ENCODE measurements around the gene TMEM59L. TPM values are rescaled to one million over a fixed set of nuclear protein-coding genes. Genes with fewer than 3 reads are reported as not detected.
"Not testable (repeated sequence)": the region's sequence is repeated elsewhere in the genome, so short reads cannot be mapped to it uniquely, and the experiment has no call there.

Gene TMEM59L
- total RNA-seq, 1 donor from 2014 or later: not detected

DNA sequence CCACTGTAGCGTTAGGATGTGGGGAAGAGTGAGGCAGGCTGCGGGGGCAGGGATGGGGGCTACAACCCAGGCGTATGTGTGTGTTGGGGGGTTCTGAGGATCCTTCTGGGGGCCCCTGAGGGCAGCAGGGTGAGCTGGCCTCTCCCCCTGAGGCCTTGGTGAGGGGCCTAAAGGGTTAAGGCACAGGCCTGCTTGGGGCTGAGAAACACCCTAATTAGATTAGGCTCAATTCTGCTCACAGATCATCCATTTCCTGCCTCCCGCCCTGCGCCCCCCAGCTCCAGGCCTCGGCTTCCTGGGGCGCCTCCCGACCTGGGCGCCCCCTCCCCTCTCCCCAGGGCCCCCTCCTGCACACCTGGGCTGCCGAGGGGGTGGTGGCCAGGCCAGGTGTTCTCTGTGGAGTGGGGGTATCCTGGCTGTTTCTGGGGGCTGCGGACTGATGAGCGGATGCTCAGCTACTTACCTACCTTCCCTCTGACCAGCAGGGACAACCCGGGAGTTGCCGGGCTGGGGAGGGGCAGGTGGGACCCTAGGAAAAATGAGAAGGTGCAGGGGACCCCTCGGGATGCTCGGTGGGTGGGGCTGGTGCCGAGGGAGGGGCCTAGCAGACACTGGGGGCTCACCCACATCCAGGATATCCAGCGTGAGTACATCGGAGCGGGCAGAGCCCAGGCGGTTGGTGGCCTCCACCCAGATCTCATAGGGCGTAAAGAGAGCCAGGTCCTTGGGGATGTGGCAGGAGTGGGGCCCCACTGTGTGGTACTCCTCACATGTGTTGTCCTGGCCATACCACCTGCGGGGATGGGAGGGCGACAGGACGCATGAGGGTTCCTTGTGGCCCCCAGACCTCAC, 14.6 kb upstream of the TMEM59L start:
- no peak overlapping the region for H3K27ac Mint-ChIP-seq
- intact Hi-C loops (cut with micrococcal nuclease): no loop called here
- H3K36me3 Mint-ChIP-seq (ENCODE audit: low read depth): no peaks in the 10 kb centered on the region
- peaks cover 21% of the 10 kb centered on the region for H3K27me3 Mint-ChIP-seq
- ChIA-PET CTCF (no interaction called here), POLR2A (no interaction called here)
- no peak for TF ChIP-seq CTCF (IDR thresholded peaks at IDR 0.05)
- H3K4me1 Mint-ChIP-seq: peaks cover 13% of the 10 kb centered on the region
- H3K9me3 Mint-ChIP-seq: no peaks in the 10 kb centered on the region
- H3K4me3 Mint-ChIP-seq: no peak overlapping the region
- ATAC-seq (ENCODE audit: low read depth) (no peak), DNase-seq (no peak)

- DNase-seq: no peak
- peaks cover 25% of the 10 kb centered on the region for H3K27me3 Mint-ChIP-seq
- H3K4me1 Mint-ChIP-seq: peaks cover 12% of the 10 kb centered on the region
- ChIA-PET POLR2A (no interaction called here), CTCF (no interaction called here)
- H3K36me3 Mint-ChIP-seq (ENCODE audit: low read depth): no peaks in the 10 kb centered on the region
- intact Hi-C loops (cut with micrococcal nuclease): no loop called here
- no peak overlapping the region for H3K27ac Mint-ChIP-seq
- no peak for TF ChIP-seq CTCF (IDR thresholded peaks at IDR 0.05)
- no peaks in the 10 kb centered on the region for H3K9me3 Mint-ChIP-seq
- no peak overlapping the region for H3K4me3 Mint-ChIP-seq
- no peak for ATAC-seq (ENCODE audit: low read depth)
Measured at GRCh38 chr19:18599485-18599884, 13.2 kb upstream of the TMEM59L start.

- H3K27ac Mint-ChIP-seq; POLR2A ChIA-PET; ATAC-seq (ENCODE audit: low read depth); H3K9me3 Mint-ChIP-seq; H3K4me3 Mint-ChIP-seq; intact Hi-C loops (cut with micrococcal nuclease); CTCF ChIA-PET; DNase-seq; H3K36me3 Mint-ChIP-seq (ENCODE audit: low read depth): not testable (repeated sequence)
- Mint-ChIP-seq H3K4me1 (peaks cover 12% of the 10 kb centered on the region), H3K27me3 (peaks cover 35% of the 10 kb centered on the region)
Measured at GRCh38 chr19:18600692-18601397, 11.8 kb upstream of the TMEM59L start.

DNA sequence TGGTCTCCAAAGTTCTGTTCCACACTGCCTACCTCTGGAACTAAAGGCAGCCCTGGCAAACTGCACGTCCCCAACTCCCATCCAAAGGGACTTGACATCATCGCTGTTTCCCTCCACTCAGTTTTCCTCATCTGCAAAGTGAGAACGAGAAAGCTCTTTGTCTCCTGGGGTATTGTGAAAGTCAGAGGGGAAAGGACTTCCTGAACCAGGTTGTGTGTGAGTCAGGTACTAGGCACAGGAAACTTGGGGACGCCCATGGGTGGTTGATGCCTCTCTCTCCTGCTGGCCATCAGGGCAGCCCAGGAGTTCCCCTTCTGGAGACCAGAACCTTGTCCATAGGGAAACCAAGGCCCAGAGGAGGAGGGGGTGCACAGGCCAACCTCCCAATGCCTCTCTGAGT, 10.8 kb upstream of the TMEM59L start:
- Mint-ChIP-seq H3K27me3 (peaks cover 35% of the 10 kb centered on the region), H3K27ac (no peak overlapping the region), H3K4me3 (no peak overlapping the region), H3K4me1 (peaks cover 7% of the 10 kb centered on the region), H3K36me3 (ENCODE audit: low read depth) (no peaks in the 10 kb centered on the region), H3K9me3 (no peaks in the 10 kb centered on the region)
- ChIA-PET CTCF (no interaction called here), POLR2A (no interaction called here)
- no peak for DNase-seq
- intact Hi-C loops (cut with micrococcal nuclease): no loop called here
- TF ChIP-seq CTCF (IDR thresholded peaks at IDR 0.05): no peak
- ATAC-seq (ENCODE audit: low read depth): no peak

GRCh38 chr19:18603255-18603957, 9.3 kb upstream of the TMEM59L start:
- H3K27me3 Mint-ChIP-seq: peaks cover 41% of the 10 kb centered on the region
- no peak for TF ChIP-seq CTCF (IDR thresholded peaks at IDR 0.05)
- intact Hi-C loops (cut with micrococcal nuclease): no loop called here
- ATAC-seq (ENCODE audit: low read depth) (peak; percentile 51), DNase-seq (no peak)
- no peaks in the 10 kb centered on the region for H3K36me3 Mint-ChIP-seq (ENCODE audit: low read depth)
- no peak overlapping the region for H3K27ac Mint-ChIP-seq
- ChIA-PET POLR2A (no interaction called here), CTCF (interaction anchor here (1.7 kb wide), 1 partner anchor 244 kb away, joined by 4 read pairs; no protein-coding TSS in a partner anchor)
- H3K4me3 Mint-ChIP-seq: no peak overlapping the region
- H3K4me1 Mint-ChIP-seq: peaks cover 17% of the 10 kb centered on the region
- H3K9me3 Mint-ChIP-seq: no peaks in the 10 kb centered on the region

Measured in activated B cell treated with CpG ODN at 0.5 μM for 24 hours (primary cell).